CD4-positive, alpha-beta T cell (primary cell): ENCODE data around the gene SLC24A3. TPM values are rescaled to one million over a fixed set of nuclear protein-coding genes. Genes with fewer than 3 reads are reported as not detected.
"Not testable (repeated sequence)": the region's sequence is repeated elsewhere in the genome, so short reads cannot be mapped to it uniquely, and the experiment has no call there.

Experiments used
- ATAC-seq: fragments of 200-7000 bp; cut with Tn5 transposase; one replicate; pipeline ENCODE4 v1.10.0; 2022; ENCODE audit warnings: mild to moderate bottlenecking; ENCODE audit not compliant: poor library complexity
- CTCF ChIA-PET: fragments of 350-600 bp; sonication (Branson Sonifier 250); formaldehyde crosslinking; loops from one replicate; lab custom pipeline; 2021; ENCODE audit warnings: antibody characterized with exemption, inconsistent platforms; lab: Charles Lee
- POLR2A ChIA-PET: fragments of 350-600 bp; sonication (Branson Sonifier 250); formaldehyde crosslinking; loops from one replicate; lab custom pipeline; 2021; ENCODE audit warnings: antibody characterized with exemption, inconsistent platforms; lab: Charles Lee
- DNase-seq, 14 experiments: peaks; one replicate each; pipeline ENCODE4 v3.0.0-alpha.2; 2013 to 2020; ENCODE audit warnings: mixed read lengths in 2 of 14
- H3K27ac ChIP-seq, 2 donors: one replicate each; pipeline versions ENCODE4 v1.5.1 to v1.7.0; 2013; ENCODE audit warnings: low read length in 2 of 2, low read depth in 1 of 2, mild to moderate bottlenecking in 1 of 2
- H3K27me3 ChIP-seq, 2 experiments: 1 replicate in 1 of 2; 2 replicates in 1 of 2; pipeline versions ENCODE4 v1.6.1 to v1.7.0; 2013; ENCODE audit warnings: low read length in 2 of 2, control low read depth in 1 of 2, mild to moderate bottlenecking in 1 of 2, moderate library complexity in 1 of 2; ENCODE audit not compliant: insufficient read depth in 2 of 2, control insufficient read depth in 1 of 2
- H3K36me3 ChIP-seq: one replicate; pipeline ENCODE4 v1.6.1; 2013; ENCODE audit warnings: low read length, control low read depth; ENCODE audit not compliant: insufficient read depth
- H3K4me1 ChIP-seq: one replicate; pipeline ENCODE4 v1.6.1; 2013; ENCODE audit warnings: low read length, control low read depth; ENCODE audit not compliant: insufficient read depth
- H3K4me3 ChIP-seq: one replicate; pipeline ENCODE4 v1.5.1; 2013; ENCODE audit warnings: mild to moderate bottlenecking, low read length, moderate library complexity
- H3K9me3 ChIP-seq, 2 experiments: 1 replicate in 1 of 2; 2 replicates in 1 of 2; pipeline versions ENCODE4 v1.6.1 to v1.7.0; 2013; ENCODE audit warnings: low read length in 2 of 2, mild to moderate bottlenecking in 2 of 2, control low read depth in 1 of 2, moderate library complexity in 1 of 2; ENCODE audit not compliant: control insufficient read depth in 1 of 2, insufficient read depth in 1 of 2
- H3K27ac Mint-ChIP-seq: one replicate; pipeline ENCODE4 v1.8.0; 2020; ENCODE audit warnings: mixed read lengths
- H3K27me3 Mint-ChIP-seq: one replicate; pipeline ENCODE4 v1.8.0; 2021; ENCODE audit warnings: mixed read lengths
- H3K36me3 Mint-ChIP-seq: one replicate; pipeline ENCODE4 v1.8.0; 2021; ENCODE audit warnings: low read depth, mixed read lengths
- H3K4me1 Mint-ChIP-seq: one replicate; pipeline ENCODE4 v1.8.0; 2021; ENCODE audit warnings: low read depth, mixed read lengths
- H3K4me3 Mint-ChIP-seq: one replicate; pipeline ENCODE4 v1.8.0; 2020; ENCODE audit warnings: mild to moderate bottlenecking, mixed read lengths
- H3K9me3 Mint-ChIP-seq: one replicate; pipeline ENCODE4 v1.8.0; 2020; ENCODE audit warnings: mixed read lengths
- intact Hi-C, 2 experiments: fragments of 100-400 bp; cut with DNase I in 1 of 2; cut with micrococcal nuclease in 1 of 2; formaldehyde crosslinking; loops; one replicate each; pipeline versions ENCODE4 v1.15.1 to v1.9.0; 2023 to 2025; cut with DNase I, micrococcal nuclease
- total RNA-seq, 174 experiments: library from RNA in 2 of 174; stranded (reverse) in 2 of 174; gene quantifications; one replicate each; pipeline ENCODE4 v1.2.3 and lab custom pipeline; 2021 to 2026
- TF ChIP-seq, protein P1 (sequence below): fragments of 200-600 bp; IDR thresholded peaks from one replicate; pipeline ENCODE4 v1.8.0; 2022; ENCODE audit warnings: antibody characterized with exemption, mild to moderate bottlenecking

SLC24A3 gene
- total RNA-seq, 2 experiments from 2014 or later: not detected

- H3K4me1 ChIP-seq: no peaks in the 10 kb centered on the region
- Mint-ChIP-seq H3K27me3 (peaks cover 11% of the 10 kb centered on the region), H3K9me3 (peaks cover 9% of the 10 kb centered on the region), H3K27ac (no peak overlapping the region), H3K36me3 (no peaks in the 10 kb centered on the region), H3K4me3 (no peak overlapping the region), H3K4me1 (no peaks in the 10 kb centered on the region)
- H3K4me3 ChIP-seq: no peak overlapping the region
- CTCF ChIA-PET: no interaction called here
- peaks cover 0 to 4% of the 10 kb centered on the region in 2 experiments for H3K9me3 ChIP-seq
- DNase-seq: no peak
- POLR2A ChIA-PET: no interaction called here
- TF ChIP-seq, protein P1, sequence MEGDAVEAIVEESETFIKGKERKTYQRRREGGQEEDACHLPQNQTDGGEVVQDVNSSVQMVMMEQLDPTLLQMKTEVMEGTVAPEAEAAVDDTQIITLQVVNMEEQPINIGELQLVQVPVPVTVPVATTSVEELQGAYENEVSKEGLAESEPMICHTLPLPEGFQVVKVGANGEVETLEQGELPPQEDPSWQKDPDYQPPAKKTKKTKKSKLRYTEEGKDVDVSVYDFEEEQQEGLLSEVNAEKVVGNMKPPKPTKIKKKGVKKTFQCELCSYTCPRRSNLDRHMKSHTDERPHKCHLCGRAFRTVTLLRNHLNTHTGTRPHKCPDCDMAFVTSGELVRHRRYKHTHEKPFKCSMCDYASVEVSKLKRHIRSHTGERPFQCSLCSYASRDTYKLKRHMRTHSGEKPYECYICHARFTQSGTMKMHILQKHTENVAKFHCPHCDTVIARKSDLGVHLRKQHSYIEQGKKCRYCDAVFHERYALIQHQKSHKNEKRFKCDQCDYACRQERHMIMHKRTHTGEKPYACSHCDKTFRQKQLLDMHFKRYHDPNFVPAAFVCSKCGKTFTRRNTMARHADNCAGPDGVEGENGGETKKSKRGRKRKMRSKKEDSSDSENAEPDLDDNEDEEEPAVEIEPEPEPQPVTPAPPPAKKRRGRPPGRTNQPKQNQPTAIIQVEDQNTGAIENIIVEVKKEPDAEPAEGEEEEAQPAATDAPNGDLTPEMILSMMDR: no peak
- no peaks in the 10 kb centered on the region for H3K36me3 ChIP-seq
- peaks cover 0 to 9% of the 10 kb centered on the region in 2 experiments for H3K27me3 ChIP-seq
- no peak for ATAC-seq
- H3K27ac ChIP-seq: no peak overlapping the region
- intact Hi-C loops: no loop called here
Measured at GRCh38 chr20:19749618-19750071, 537.2 kb downstream of the SLC24A3 start.

GRCh38 chr20:19750101-19750606 lies 537.7 kb downstream of the SLC24A3 start:
- Histone ChIP-seq H3K9me3 (peaks cover 0 to 4% of the 10 kb centered on the region in 2 experiments), H3K27me3 (peaks cover 0 to 9% of the 10 kb centered on the region in 2 experiments), H3K4me3 (no peak overlapping the region), H3K27ac (no peak overlapping the region), H3K4me1 (no peaks in the 10 kb centered on the region), H3K36me3 (no peaks in the 10 kb centered on the region)
- Mint-ChIP-seq H3K36me3 (no peaks in the 10 kb centered on the region), H3K4me3 (no peak overlapping the region), H3K27me3 (peaks cover 11% of the 10 kb centered on the region), H3K27ac (no peak overlapping the region), H3K9me3 (peaks cover 8% of the 10 kb centered on the region), H3K4me1 (no peaks in the 10 kb centered on the region)
- no peak for DNase-seq
- ATAC-seq: no peak
- ChIA-PET CTCF (no interaction called here), POLR2A (no interaction called here)
- TF ChIP-seq, protein P1: no peak
- intact Hi-C loops: no loop called here

- no peaks in the 10 kb centered on the region for H3K9me3 ChIP-seq
- Mint-ChIP-seq H3K27me3 (peaks cover 13% of the 10 kb centered on the region), H3K9me3 (peaks cover 5% of the 10 kb centered on the region), H3K4me3 (no peak overlapping the region), H3K4me1 (no peaks in the 10 kb centered on the region), H3K27ac (no peak overlapping the region), H3K36me3 (no peaks in the 10 kb centered on the region)
- POLR2A ChIA-PET: no interaction called here
- intact Hi-C loops: no loop called here
- peaks cover 0 to 9% of the 10 kb centered on the region in 2 experiments for H3K27me3 ChIP-seq
- ATAC-seq: no peak
- no peaks in the 10 kb centered on the region for H3K36me3 ChIP-seq
- H3K4me1 ChIP-seq: no peaks in the 10 kb centered on the region
- TF ChIP-seq, protein P1: no peak
- no peak overlapping the region for H3K27ac ChIP-seq
- H3K4me3 ChIP-seq: no peak overlapping the region
- no peak for DNase-seq
- CTCF ChIA-PET: no interaction called here
Measured at GRCh38 chr20:19750907-19751636, 538.6 kb downstream of the SLC24A3 start.

GRCh38 chr20:19754201-19754600 lies 541.8 kb downstream of the SLC24A3 start:
- ATAC-seq, intact Hi-C loops, CTCF ChIA-PET, H3K4me3 Mint-ChIP-seq, DNase-seq, H3K36me3 ChIP-seq, H3K27ac Mint-ChIP-seq, H3K36me3 Mint-ChIP-seq, H3K4me1 Mint-ChIP-seq, H3K27ac ChIP-seq, H3K9me3 Mint-ChIP-seq, POLR2A ChIA-PET, H3K4me1 ChIP-seq, H3K4me3 ChIP-seq: not testable (repeated sequence)
- peaks cover 27% of the 10 kb centered on the region for H3K27me3 Mint-ChIP-seq
- H3K27me3 ChIP-seq: peaks cover 16 to 35% of the 10 kb centered on the region in 2 experiments
- H3K9me3 ChIP-seq: peaks cover 0 to 18% of the 10 kb centered on the region in 2 experiments
